GM18520 (cell line): ENCODE results near the gene BBS10.
"Not testable (repeated sequence)": the region's sequence is repeated elsewhere in the genome, so short reads cannot be mapped to it uniquely, and the experiment has no call there.

Source experiments
- ATAC-seq: cut with Tn5 transposase; IDR thresholded peaks from one replicate; pipeline ENCODE4 v1.9.1; 2021; ENCODE audit not compliant: unreplicated experiment

Gene BBS10

GRCh38 chr12:76348079-76348901 is at the start of gene BBS10:
Gene BBS10 (minus strand): TSS chr12:76348415. CDS start chr12:76348358, 57 bp downstream.
- peak; percentile 94 for ATAC-seq

GRCh38 chr12:76391461-76391860 is 43.2 kb upstream of the BBS10 start:
- ATAC-seq = no peak

- ATAC-seq = no peak
Observed at GRCh38 chr12:76387614-76388013, 39.4 kb upstream of the BBS10 start.

- no peak for ATAC-seq
Observed at GRCh38 chr12:76384560-76384959, 36.3 kb upstream of the BBS10 start.

GRCh38 chr12:76383988-76384387 is 35.8 kb upstream of the BBS10 start:
- ATAC-seq = no peak

- ATAC-seq = no peak
Observed at GRCh38 chr12:76379261-76379660, 31.0 kb upstream of the BBS10 start.

GRCh38 chr12:76376876-76377275 is 28.7 kb upstream of the BBS10 start:
- ATAC-seq = not testable (repeated sequence)

GRCh38 chr12:76375939-76376338 is 27.7 kb upstream of the BBS10 start:
- no peak for ATAC-seq

GRCh38 chr12:76375470-76375869 is 27.3 kb upstream of the BBS10 start:
- no peak for ATAC-seq

- ATAC-seq = no peak
Observed at GRCh38 chr12:76374386-76375020, 26.3 kb upstream of the BBS10 start.

- ATAC-seq = no peak
Observed at GRCh38 chr12:76368230-76368629, 20.0 kb upstream of the BBS10 start.

GRCh38 chr12:76366163-76366562 is 17.9 kb upstream of the BBS10 start:
- ATAC-seq = no peak

GRCh38 chr12:76364131-76364530 is 15.9 kb upstream of the BBS10 start:
- ATAC-seq = not testable (repeated sequence)

- ATAC-seq = no peak
Observed at GRCh38 chr12:76360316-76360715, 12.1 kb upstream of the BBS10 start.

- no peak for ATAC-seq
Observed at GRCh38 chr12:76356071-76356470, 7.9 kb upstream of the BBS10 start.

- peak; percentile 27 for ATAC-seq
Observed at GRCh38 chr12:76346798-76347420, 1.3 kb downstream of the BBS10 start.

- no peak for ATAC-seq
Observed at GRCh38 chr12:76346236-76346635, 2.0 kb downstream of the BBS10 start.

- no peak for ATAC-seq
Observed at GRCh38 chr12:76345569-76345968, 2.6 kb downstream of the BBS10 start.

GRCh38 chr12:76341436-76342030 is 6.7 kb downstream of the BBS10 start:
- no peak for ATAC-seq

GRCh38 chr12:76340680-76341435 is 7.4 kb downstream of the BBS10 start:
- ATAC-seq = no peak

GRCh38 chr12:76337583-76337982 is 10.6 kb downstream of the BBS10 start:
- no peak for ATAC-seq
